OCI-LY7 (cell line): ENCODE data around the gene MSLN. TPM values are rescaled to one million over a fixed set of nuclear protein-coding genes. Genes with fewer than 3 reads are reported as not detected.

Experiments
- BruUV-seq: library from RNA; stranded (reverse); fragments of 400-500 nt; replicated peaks from 2 replicates; lab custom pipeline; 2021; lab: Mats Ljungman, UMichigan
- CTCF ChIA-PET: fragments of 300-600 bp; sonication (Branson Sonifier 250); formaldehyde crosslinking; loops from one replicate; lab custom pipeline; 2022; ENCODE audit warnings: antibody characterized with exemption; ENCODE audit not compliant: unreplicated experiment; lab: Charles Lee
- POLR2A ChIA-PET: fragments of 300-600 bp; sonication (Branson Sonifier 250); formaldehyde crosslinking; loops from one replicate; lab custom pipeline; 2022; ENCODE audit warnings: antibody characterized with exemption; lab: Charles Lee
- DNase-seq: peaks from one replicate; pipeline ENCODE4 v3.0.0-alpha.2; 2015; ENCODE audit warnings: low spot score
- H2AFZ ChIP-seq: fragments of 200-600 bp; sonication (generic), shearing (Covaris generic); 2 replicates; pipeline ENCODE4 v1.6.1; 2014; ENCODE audit warnings: mild to moderate bottlenecking, antibody characterized with exemption, low read length, moderate library complexity
- H3K27ac ChIP-seq: fragments of 200-600 bp; sonication (generic); 2 replicates; pipeline ENCODE4 v1.5.1; 2014; ENCODE audit warnings: mixed run types, low read depth, mild to moderate bottlenecking, moderate library complexity, low read length, inconsistent platforms; ENCODE audit not compliant: poor library complexity, severe bottlenecking
- H3K36me3 ChIP-seq: fragments of 200-600 bp; sonication (generic); 2 replicates; pipeline ENCODE4 v1.6.1; 2014; ENCODE audit warnings: mild to moderate bottlenecking, antibody characterized with exemption, low read length, moderate library complexity, mixed read lengths; ENCODE audit not compliant: insufficient read depth
- H3K4me1 ChIP-seq: fragments of 200-600 bp; sonication (generic); 2 replicates; pipeline ENCODE4 v1.5.1; 2014; ENCODE audit warnings: mild to moderate bottlenecking, low read length; ENCODE audit not compliant: insufficient read depth, poor library complexity, severe bottlenecking
- H3K4me2 ChIP-seq: fragments of 200-600 bp; sonication (generic); 2 replicates; pipeline ENCODE4 v1.6.1; 2014; ENCODE audit warnings: mild to moderate bottlenecking, low read length
- H3K4me3 ChIP-seq: fragments of 200-600 bp; sonication (generic); 2 replicates; pipeline ENCODE4 v1.5.1; 2014; ENCODE audit warnings: mild to moderate bottlenecking, low read depth, low read length; ENCODE audit not compliant: poor library complexity, severe bottlenecking
- H3K79me2 ChIP-seq: fragments of 200-600 bp; sonication (generic); 2 replicates; pipeline ENCODE4 v1.6.1; 2016; ENCODE audit warnings: low read depth, mild to moderate bottlenecking, low read length, moderate library complexity, mixed read lengths; ENCODE audit not compliant: insufficient read depth
- H3K9me2 ChIP-seq: fragments of 200-600 bp; sonication (generic); 2 replicates; pipeline ENCODE4 v1.6.1; 2016; ENCODE audit warnings: mild to moderate bottlenecking, low read length, mixed read lengths; ENCODE audit not compliant: insufficient read depth
- H3K9me3 ChIP-seq: fragments of 200-600 bp; sonication (generic); 2 replicates; pipeline ENCODE4 v1.6.1; 2014; ENCODE audit warnings: mild to moderate bottlenecking, mixed run types, low read length, mixed read lengths
- H4K20me1 ChIP-seq: fragments of 200-600 bp; sonication (generic); 2 replicates; pipeline ENCODE4 v1.6.1; 2014; ENCODE audit warnings: mild to moderate bottlenecking, antibody characterized with exemption, low read length, moderate library complexity, mixed read lengths; ENCODE audit not compliant: insufficient read depth
- CTCF ChIP-seq: fragments of 200-600 bp; sonication (generic); conservative IDR thresholded peaks from 2 replicates; pipeline ENCODE4 v1.5.1; 2014; ENCODE audit warnings: mild to moderate bottlenecking, antibody characterized with exemption, low read length, moderate library complexity, mixed read lengths
- EZH2phosphoT487 ChIP-seq: fragments of 200-600 bp; sonication (generic); IDR thresholded peaks from 2 replicates; pipeline ENCODE4 v1.6.1; 2018; ENCODE audit warnings: low read depth, borderline replicate concordance, mild to moderate bottlenecking, mixed run types, antibody characterized with exemption, low read length, moderate library complexity, mixed read lengths
- intact Hi-C: fragments of 100-400 bp; cut with micrococcal nuclease; formaldehyde crosslinking; loops from one replicate; pipeline ENCODE4 v1.10.0; 2022; ENCODE audit not compliant: unreplicated experiment
- total RNA-seq, 2 experiments: library from RNA; depleted of rRNA in 1 of 2; stranded (reverse); fragments of >200 nt in 1 of 2; shearing (Covaris generic) in 1 of 2; gene quantifications; 2 replicates each; pipeline ENCODE4 v1.2.3, GENCODE V29; 2014 to 2022

The MSLN gene
- total RNA-seq, 2 experiments from 2014 or later: 0.13 to 0.44 TPM

- DNase-seq: peak; percentile 85
- POLR2A ChIA-PET: interaction anchor here (0.7 to 1.2 kb wide), 3 partner anchors 8 to 14 kb away, joined by 3 to 8 read pairs (median 5); partner anchors contain the start of gene METRN
- Histone ChIP-seq H3K4me2 (peak overlapping the region; percentile 100), H3K79me2 (no peaks in the 10 kb centered on the region), H3K27ac (peak overlapping the region; percentile 71), H3K36me3 (peaks cover 41% of the 10 kb centered on the region), H3K4me1 (peaks cover 30% of the 10 kb centered on the region), H3K4me3 (peak overlapping the region; percentile 86), H3K9me2 (no peaks in the 10 kb centered on the region), H4K20me1 (no peaks in the 10 kb centered on the region), H3K9me3 (no peaks in the 10 kb centered on the region), H2AFZ (no peak overlapping the region)
- TF ChIP-seq CTCF: no peak
- no peak for TF ChIP-seq EZH2phosphoT487
- BruUV-seq: no TSS peak
- CTCF ChIA-PET: interaction anchor here (0.6 kb wide), 1 partner anchor 15 kb away, joined by 3 read pairs; no protein-coding TSS in a partner anchor
- intact Hi-C loops: no loop called here
Observed at GRCh38 chr16:728131-728889, 32.2 kb upstream of the MSLN start.

- peaks cover 22% of the 10 kb centered on the region for H3K4me1 ChIP-seq
- H3K9me2 ChIP-seq: no peaks in the 10 kb centered on the region
- no peaks in the 10 kb centered on the region for H4K20me1 ChIP-seq
- CTCF ChIA-PET: no interaction called here
- POLR2A ChIA-PET: interaction anchor here (1.2 to 1.3 kb wide), 2 partner anchors 8 kb away, joined by 4 to 8 read pairs; partner anchors contain the start of gene ANTKMT
- DNase-seq: no peak
- peak overlapping the region; percentile 71 for H3K27ac ChIP-seq
- H2AFZ ChIP-seq: no peak overlapping the region
- no peak overlapping the region for H3K4me3 ChIP-seq
- H3K36me3 ChIP-seq: peaks cover 47% of the 10 kb centered on the region
- TF ChIP-seq EZH2phosphoT487 (no peak), CTCF (no peak)
- no peaks in the 10 kb centered on the region for H3K79me2 ChIP-seq
- peak overlapping the region; percentile 100; the same call in 1 of the 2 replicates for H3K4me2 ChIP-seq
- H3K9me3 ChIP-seq: no peaks in the 10 kb centered on the region
- BruUV-seq: TSS peak; percentile 66
- intact Hi-C loops: no loop called here
Observed at GRCh38 chr16:728890-729744, 31.4 kb upstream of the MSLN start.
